MM.1S (cell line): ENCODE measurements around the gene TYW5.

Experiments used
- DNase-seq: peaks from one replicate; pipeline ENCODE4 v3.0.0-alpha.2; 2015
- H2AFZ ChIP-seq: fragments of 300-600 bp; sonication (generic); 2 replicates; pipeline ENCODE4 v1.6.0; 2016; ENCODE audit warnings: antibody characterized with exemption, low read length
- H3F3A ChIP-seq: fragments of 300-600 bp; sonication (generic); 2 replicates; pipeline ENCODE4 v1.6.1; 2016; ENCODE audit warnings: mild to moderate bottlenecking, antibody characterized with exemption, low read length, moderate library complexity, mixed read lengths; ENCODE audit not compliant: insufficient read depth
- H3K27ac ChIP-seq: fragments of 300-600 bp; sonication (generic); 2 replicates; pipeline ENCODE4 v1.5.1; 2016; ENCODE audit warnings: mild to moderate bottlenecking, low read length
- H3K27me3 ChIP-seq: fragments of 300-600 bp; sonication (generic); replicated peaks from 2 replicates; pipeline ENCODE4 v1.6.0; 2016; ENCODE audit warnings: low read length; ENCODE audit not compliant: insufficient read depth
- H3K36me3 ChIP-seq: fragments of 300-600 bp; sonication (generic); replicated peaks from 2 replicates; pipeline ENCODE4 v1.6.1; 2016; ENCODE audit warnings: mild to moderate bottlenecking, low read length, mixed read lengths; ENCODE audit not compliant: insufficient read depth
- H3K4me1 ChIP-seq: fragments of 300-600 bp; sonication (generic); 2 replicates; pipeline ENCODE4 v1.6.1; 2016; ENCODE audit warnings: low read length, mixed read lengths
- H3K4me2 ChIP-seq: fragments of 300-600 bp; sonication (generic); 2 replicates; pipeline ENCODE4 v1.6.0; 2016; ENCODE audit warnings: low read depth, low read length
- H3K4me3 ChIP-seq: fragments of 300-600 bp; sonication (generic); 2 replicates; pipeline ENCODE4 v1.5.1; 2016; ENCODE audit warnings: low read length, mixed read lengths
- H3K79me2 ChIP-seq: fragments of 300-600 bp; sonication (generic); 2 replicates; pipeline ENCODE4 v1.6.1; 2016; ENCODE audit warnings: mixed run types, low read length, mixed read lengths
- H3K9ac ChIP-seq: fragments of 300-600 bp; sonication (generic); 2 replicates; pipeline ENCODE4 v1.6.1; 2016; ENCODE audit warnings: low read length, mixed read lengths
- H3K9me2 ChIP-seq: fragments of 300-600 bp; sonication (generic); replicated peaks from 2 replicates; pipeline ENCODE4 v1.6.1; 2016; ENCODE audit warnings: mild to moderate bottlenecking, low read length, mixed read lengths; ENCODE audit not compliant: insufficient read depth
- H3K9me3 ChIP-seq: fragments of 300-600 bp; sonication (generic); replicated peaks from 2 replicates; pipeline ENCODE4 v1.6.1; 2016; ENCODE audit warnings: mild to moderate bottlenecking, low read length, mixed read lengths; ENCODE audit not compliant: insufficient read depth
- H4K20me1 ChIP-seq: fragments of 300-600 bp; sonication (generic); 2 replicates; pipeline ENCODE4 v1.6.1; 2016; ENCODE audit warnings: mild to moderate bottlenecking, low read length, moderate library complexity, mixed read lengths; ENCODE audit not compliant: insufficient read depth
- CTCF ChIP-seq: fragments of 300-600 bp; sonication (generic); IDR thresholded peaks from 2 replicates; pipeline ENCODE4 v1.5.1; 2016; ENCODE audit warnings: antibody characterized with exemption, low read length, mixed read lengths
- EZH2 ChIP-seq: fragments of 300-600 bp; sonication (generic); optimal IDR thresholded peaks from 2 replicates; pipeline ENCODE3; 2017; ENCODE audit warnings: low read depth, mild to moderate bottlenecking, antibody characterized with exemption, low read length, mixed read lengths
- EZH2phosphoT487 ChIP-seq: fragments of 300-600 bp; sonication (generic); IDR thresholded peaks from 2 replicates; pipeline ENCODE4 v1.6.1; 2018; ENCODE audit warnings: antibody characterized with exemption, low read length

The TYW5 gene

GRCh38 chr2:199907008-199907714 lies 48.1 kb downstream of the TYW5 start:
- no peak for DNase-seq
- Histone ChIP-seq H2AFZ (no peak overlapping the region), H3K4me2 (no peak overlapping the region)

GRCh38 chr2:199903111-199903510 lies 52.2 kb downstream of the TYW5 start:
- no peak overlapping the region for H3K4me3 ChIP-seq
- no peaks in the 10 kb centered on the region for H3K4me1 ChIP-seq
- H2AFZ ChIP-seq = no peak overlapping the region
- H3K9me3 ChIP-seq = no peaks in the 10 kb centered on the region
- H3F3A ChIP-seq = no peaks in the 10 kb centered on the region
- TF ChIP-seq EZH2phosphoT487 = no peak
- H3K36me3 ChIP-seq = no peaks in the 10 kb centered on the region
- no peaks in the 10 kb centered on the region for H3K9me2 ChIP-seq
- H3K27me3 ChIP-seq = no peaks in the 10 kb centered on the region
- no peak for DNase-seq
- H3K27ac ChIP-seq = no peak overlapping the region
- no peak overlapping the region for H3K9ac ChIP-seq
- H4K20me1 ChIP-seq = no peaks in the 10 kb centered on the region
- no peaks in the 10 kb centered on the region for H3K79me2 ChIP-seq
- no peak overlapping the region for H3K4me2 ChIP-seq

More at GRCh38 chr2:199907008-199907714, 48.1 kb downstream of the TYW5 start:
- no peak overlapping the region for H3K9ac ChIP-seq
- H3K27ac ChIP-seq = no peak overlapping the region
- H3F3A ChIP-seq = peaks cover 10% of the 10 kb centered on the region; the same call in 1 of the 2 replicates
- no peaks in the 10 kb centered on the region for H3K27me3 ChIP-seq
- no peaks in the 10 kb centered on the region for H3K9me3 ChIP-seq
- TF ChIP-seq EZH2phosphoT487 (no peak), CTCF (no peak), EZH2 (no peak)
- H3K4me1 ChIP-seq = peaks cover 5% of the 10 kb centered on the region; the same call in 1 of the 2 replicates
- H3K36me3 ChIP-seq = no peaks in the 10 kb centered on the region
- no peaks in the 10 kb centered on the region for H3K9me2 ChIP-seq
- peaks cover 7% of the 10 kb centered on the region for H3K79me2 ChIP-seq
- H3K4me3 ChIP-seq = no peak overlapping the region
- no peaks in the 10 kb centered on the region for H4K20me1 ChIP-seq

GRCh38 chr2:199902486-199903110 lies 52.7 kb downstream of the TYW5 start:
- Histone ChIP-seq H3K9ac (no peak overlapping the region), H3K36me3 (no peaks in the 10 kb centered on the region), H3K27ac (no peak overlapping the region), H3K27me3 (no peaks in the 10 kb centered on the region), H3F3A (no peaks in the 10 kb centered on the region), H3K9me3 (no peaks in the 10 kb centered on the region), H3K4me3 (no peak overlapping the region), H3K4me1 (no peaks in the 10 kb centered on the region), H4K20me1 (no peaks in the 10 kb centered on the region), H3K9me2 (no peaks in the 10 kb centered on the region), H3K79me2 (no peaks in the 10 kb centered on the region), H3K4me2 (no peak overlapping the region), H2AFZ (no peak overlapping the region)
- TF ChIP-seq EZH2phosphoT487 (no peak), CTCF (no peak), EZH2 (no peak)
- no peak for DNase-seq

- Histone ChIP-seq H3K36me3 (no peaks in the 10 kb centered on the region), H4K20me1 (no peaks in the 10 kb centered on the region), H3K27me3 (no peaks in the 10 kb centered on the region), H3K9me3 (no peaks in the 10 kb centered on the region), H3K4me1 (no peaks in the 10 kb centered on the region), H3K9ac (no peak overlapping the region), H2AFZ (no peak overlapping the region), H3K4me2 (no peak overlapping the region), H3K4me3 (no peak overlapping the region), H3K79me2 (no peaks in the 10 kb centered on the region), H3K27ac (no peak overlapping the region), H3F3A (no peaks in the 10 kb centered on the region), H3K9me2 (no peaks in the 10 kb centered on the region)
- DNase-seq = no peak
- TF ChIP-seq CTCF (no peak), EZH2phosphoT487 (no peak), EZH2 (no peak)
Measured at GRCh38 chr2:199901942-199902341, 53.3 kb downstream of the TYW5 start.
